Activated CD4-positive, alpha-beta memory T cell treated with anti-CD3 and anti-CD28 coated beads for 36 hours (primary cell): Measurements from ENCODE around the gene FGD3. TPM values are rescaled to one million over a fixed set of nuclear protein-coding genes. Genes with fewer than 3 reads are reported as not detected.

Source experiments
- CTCF ChIA-PET: fragments of 350-600 bp; sonication (Branson Sonifier 250); formaldehyde crosslinking; loops from one replicate; lab custom pipeline; 2021; ENCODE audit warnings: antibody characterized with exemption, inconsistent platforms; lab: Charles Lee
- POLR2A ChIA-PET: fragments of 350-600 bp; sonication (Branson Sonifier 250); formaldehyde crosslinking; loops from one replicate; lab custom pipeline; 2021; ENCODE audit warnings: antibody characterized with exemption; lab: Charles Lee
- DNase-seq: peaks from one replicate; pipeline ENCODE4 v3.0.0-alpha.2; 2020
- H3K27ac Mint-ChIP-seq: one replicate; pipeline ENCODE4 v1.8.0; 2021; ENCODE audit warnings: mixed read lengths
- H3K27me3 Mint-ChIP-seq: one replicate; pipeline ENCODE4 v1.8.0; 2021; ENCODE audit warnings: mixed read lengths
- H3K36me3 Mint-ChIP-seq: one replicate; pipeline ENCODE4 v1.8.0; 2021; ENCODE audit warnings: mixed read lengths
- H3K4me1 Mint-ChIP-seq: one replicate; pipeline ENCODE4 v1.8.0; 2021; ENCODE audit warnings: low read depth, mixed read lengths
- H3K4me3 Mint-ChIP-seq: one replicate; pipeline ENCODE4 v1.8.0; 2021; ENCODE audit warnings: mild to moderate bottlenecking, mixed read lengths
- H3K9me3 Mint-ChIP-seq: one replicate; pipeline ENCODE4 v1.8.0; 2021; ENCODE audit warnings: mixed read lengths
- intact Hi-C: fragments of 100-400 bp; cut with micrococcal nuclease; formaldehyde crosslinking; loops from one replicate; pipeline ENCODE4 v1.15.1; 2023
- total RNA-seq, 2 experiments: library from RNA; stranded (reverse); gene quantifications; one replicate each; pipeline ENCODE4 v1.2.3, GENCODE V29; 2021

Gene FGD3
- total RNA-seq, 2 experiments from 2014 or later, result 41.3 to 47.7 TPM

DNA sequence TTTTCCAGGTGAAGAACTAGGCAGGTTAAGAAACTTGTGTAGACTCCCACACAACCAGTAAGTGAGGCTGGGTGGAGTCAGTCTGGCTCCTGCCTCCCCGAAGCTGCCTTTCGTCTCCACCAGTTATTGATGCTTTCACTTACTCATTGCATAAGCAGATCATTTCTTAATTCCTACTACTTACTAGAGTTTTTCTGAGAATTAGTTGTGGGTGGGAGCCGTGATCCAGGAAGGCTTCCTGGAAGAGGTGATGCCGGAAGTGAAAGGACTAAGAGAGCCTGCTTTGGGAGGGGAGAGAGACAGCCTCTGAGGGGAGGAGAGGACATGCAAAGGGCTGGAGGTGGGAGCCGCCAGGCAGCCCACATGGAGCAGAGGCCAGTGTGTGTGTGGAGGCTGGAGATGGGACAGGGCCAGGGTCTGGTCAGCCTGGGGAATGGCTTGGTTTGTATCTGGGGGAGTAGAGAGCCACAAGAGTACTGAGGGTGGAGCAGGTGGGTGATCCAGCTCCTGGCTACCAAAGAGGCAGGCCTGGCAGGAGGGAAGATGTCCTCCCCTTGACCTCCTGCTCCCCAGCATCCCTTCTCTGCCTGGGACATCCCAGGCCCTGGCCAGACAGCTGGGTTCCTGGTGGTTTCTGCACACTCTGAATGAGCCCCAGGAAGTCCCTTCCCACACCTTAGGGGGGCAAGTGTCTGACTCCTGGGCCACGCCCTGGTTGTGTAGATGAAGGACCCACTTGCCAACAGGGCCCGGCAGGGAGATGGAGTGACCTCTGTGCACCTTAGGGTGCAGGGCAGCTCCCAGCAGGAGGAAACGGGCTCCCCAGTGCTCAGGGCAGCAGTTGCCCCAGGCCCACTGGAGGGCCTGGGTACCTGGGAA is 136.5 kb downstream of the FGD3 start:
- Mint-ChIP-seq H3K9me3 (peaks cover 7% of the 10 kb centered on the region), H3K4me3 (peak overlapping the region; percentile 28)
- CTCF ChIA-PET, result interaction anchor here (1.5 to 1.8 kb wide), 2 partner anchors 25 to 81 kb away, joined by 5 to 8 read pairs; no protein-coding TSS in a partner anchor

DNA sequence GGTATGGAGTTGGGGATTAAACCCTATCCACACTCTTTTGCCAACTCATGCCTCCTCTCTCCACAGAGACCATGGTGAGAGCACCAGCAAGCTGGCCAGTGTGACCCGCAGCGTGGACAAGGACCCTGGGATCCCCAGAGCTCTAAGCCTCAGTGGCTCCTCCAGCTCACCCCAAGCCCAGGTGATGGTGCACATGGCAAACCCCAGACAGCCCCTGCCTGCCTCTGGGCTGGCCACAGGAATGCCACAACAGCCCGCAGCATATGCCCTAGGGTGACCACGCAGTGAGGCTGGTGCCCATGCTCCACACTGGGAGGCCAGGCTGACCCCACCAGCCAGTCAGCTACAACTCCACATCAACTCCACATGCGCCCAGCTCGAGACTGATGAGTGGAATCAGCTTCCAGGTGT is 137.2 kb downstream of the FGD3 start:
- Mint-ChIP-seq H3K4me3 (no peak overlapping the region), H3K27ac (peak overlapping the region; percentile 98), H3K27me3 (no peaks in the 10 kb centered on the region), H3K4me1 (peaks cover 53% of the 10 kb centered on the region), H3K9me3 (peaks cover 7% of the 10 kb centered on the region), H3K36me3 (peaks cover 61% of the 10 kb centered on the region)
- peak; percentile 6 for DNase-seq
- ChIA-PET CTCF (interaction anchor here (1.8 kb wide), 1 partner anchor 81 kb away, joined by 5 read pairs; no protein-coding TSS in a partner anchor), POLR2A (interaction anchor here (1.8 kb wide), 1 partner anchor 8 kb away, joined by 10 read pairs; no protein-coding TSS in a partner anchor)
- intact Hi-C loops, result no loop called here

More for the DNA sequence above, 136.5 kb downstream of the FGD3 start:
- Mint-ChIP-seq H3K4me1 (peaks cover 46% of the 10 kb centered on the region), H3K27me3 (no peaks in the 10 kb centered on the region), H3K36me3 (peaks cover 58% of the 10 kb centered on the region), H3K27ac (peak overlapping the region; percentile 98)
- peak; percentile 78 for DNase-seq
- POLR2A ChIA-PET, result interaction anchor here (1.0 to 2.0 kb wide), 6 partner anchors 8 to 25 kb away, joined by 3 to 12 read pairs (median 8); partner anchors contain the start of gene CARD19
- intact Hi-C loops, result loop anchor here (1.0 kb wide), 2 partner anchors 7 to 20 kb away; no protein-coding TSS in a partner anchor

GRCh38 chr9:93085676-93086075 is 138.4 kb downstream of the FGD3 start:
- intact Hi-C loops, result no loop called here
- CTCF ChIA-PET, result no interaction called here
- H3K36me3 Mint-ChIP-seq, result peaks cover 67% of the 10 kb centered on the region
- no peaks in the 10 kb centered on the region for H3K27me3 Mint-ChIP-seq
- H3K4me1 Mint-ChIP-seq, result peaks cover 62% of the 10 kb centered on the region
- H3K4me3 Mint-ChIP-seq, result no peak overlapping the region
- POLR2A ChIA-PET, result interaction anchor here (1.1 kb wide), 1 partner anchor 9 kb away, joined by 4 read pairs; no protein-coding TSS in a partner anchor
- H3K9me3 Mint-ChIP-seq, result peaks cover 11% of the 10 kb centered on the region
- peak; percentile 10 for DNase-seq
- H3K27ac Mint-ChIP-seq, result peak overlapping the region; percentile 67

Other genes starting within 250 kb of the FGD3 start
- 10 to 100 TPM; 16.5 to 17.2 TPM for gene BICD2, start 182.7 kb upstream of the FGD3 start, total RNA-seq
- 1 to 10 TPM; 7.4 to 7.5 TPM for gene ZNF484, start 69.5 kb upstream of the FGD3 start, total RNA-seq
- gene SUSD3, start 111.2 kb downstream of the FGD3 start, total RNA-seq, result 10 to 100 TPM; 67.0 to 72.8 TPM
- gene CARD19, start 148.7 kb downstream of the FGD3 start, total RNA-seq, result 10 to 100 TPM; 77.9 to 80.0 TPM
- gene NINJ1, start 186.7 kb downstream of the FGD3 start, total RNA-seq, result 10 to 100 TPM; 77.9 to 82.0 TPM
- 1 to 10 TPM; 1.2 to 1.6 TPM for gene WNK2, start 236.6 kb downstream of the FGD3 start, total RNA-seq